Lower lobe of right lung (tissue), 2 donors: ENCODE measurements around the gene NES. TPM values are rescaled to one million over a fixed set of nuclear protein-coding genes. Genes with fewer than 3 reads are reported as not detected.
A peak's percentile ranks its signal among the peaks of the same experiment; 100 is the strongest.

Experiments
- ATAC-seq, 2 donors: fragments of 200-7000 bp; cut with Tn5 transposase; one replicate each; pipeline ENCODE4 v1.9.1; 2020 to 2022; ENCODE audit warnings: mild to moderate bottlenecking in 2 of 2, moderate library complexity in 2 of 2
- DNase-seq: peaks from one replicate; pipeline ENCODE4 v3.0.0-alpha.2; 2020
- H3K27ac ChIP-seq: fragments of 200-600 bp; one replicate; pipeline ENCODE4 v1.8.0; 2022
- H3K27me3 ChIP-seq: fragments of 200-600 bp; one replicate; pipeline ENCODE4 v1.8.0; 2022; ENCODE audit warnings: low read depth
- H3K36me3 ChIP-seq: fragments of 200-600 bp; one replicate; pipeline ENCODE4 v1.8.0; 2022; ENCODE audit warnings: mild to moderate bottlenecking
- H3K4me1 ChIP-seq: fragments of 200-600 bp; one replicate; pipeline ENCODE4 v1.8.0; 2022
- H3K4me3 ChIP-seq: fragments of 200-600 bp; one replicate; pipeline ENCODE4 v1.8.0; 2022; ENCODE audit warnings: mild to moderate bottlenecking
- H3K9me3 ChIP-seq: fragments of 200-600 bp; one replicate; pipeline ENCODE4 v1.8.0; 2022
- intact Hi-C: fragments of 100-400 bp; cut with DNase I; formaldehyde crosslinking; loops from one replicate; pipeline ENCODE4 v1.11.0; 2022
- total RNA-seq: library from RNA; stranded (reverse); fragmentation: NEBNext Ultra II Directional; extraction: Animal tissue kit (Norgen Biotek cat#: 25700); gene quantifications from one replicate; pipeline ENCODE4 v1.2.1, GENCODE V29; 2021
- TF ChIP-seq, protein P1 (sequence below): fragments of 200-600 bp; IDR thresholded peaks from one replicate; pipeline ENCODE4 v1.8.0; 2022; ENCODE audit warnings: antibody characterized with exemption, mild to moderate bottlenecking
- donor health status: DM: no; HTN: yes; CAD: no; lungs with severe emphysema.

Gene NES
- total RNA-seq, 1 donor from 2014 or later = 39.8 TPM

DNA sequence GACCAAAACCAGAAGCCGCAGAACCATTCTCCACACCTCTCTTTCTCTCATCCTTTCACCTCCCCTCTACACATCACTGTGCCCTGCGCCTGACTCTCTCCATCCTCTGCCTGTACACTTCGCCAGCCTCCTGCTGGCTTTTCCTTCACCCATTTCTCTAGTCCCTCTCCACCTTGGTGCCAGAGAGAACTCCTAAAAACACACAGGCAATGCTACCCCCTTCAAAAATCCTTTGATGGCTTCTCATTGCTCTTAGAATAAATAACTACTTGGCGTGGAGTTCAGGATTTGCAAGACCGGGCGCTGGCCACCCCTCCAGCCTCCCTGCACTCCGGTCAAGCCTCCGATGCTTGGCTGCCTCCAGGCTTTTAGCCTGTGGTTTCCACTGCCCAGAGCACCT is 19.5 kb upstream of the NES start:
- intact Hi-C loops = no loop called here
- peaks cover 20% of the 10 kb centered on the region for H3K27me3 ChIP-seq

DNA sequence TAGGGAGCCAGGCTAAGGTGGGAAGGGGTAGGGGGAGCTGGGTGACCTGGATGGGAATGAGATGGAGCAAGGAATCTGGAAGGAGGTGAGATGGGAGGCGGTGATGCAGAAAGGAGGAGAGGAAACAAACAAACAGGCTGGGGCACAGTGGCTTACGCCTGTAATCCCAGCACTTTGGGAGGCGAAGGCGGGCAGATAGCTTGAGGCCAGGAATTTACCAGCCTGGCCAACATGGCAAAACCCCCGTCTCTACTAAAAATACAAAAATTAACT is 17.4 kb upstream of the NES start:
- TF ChIP-seq, protein P1, sequence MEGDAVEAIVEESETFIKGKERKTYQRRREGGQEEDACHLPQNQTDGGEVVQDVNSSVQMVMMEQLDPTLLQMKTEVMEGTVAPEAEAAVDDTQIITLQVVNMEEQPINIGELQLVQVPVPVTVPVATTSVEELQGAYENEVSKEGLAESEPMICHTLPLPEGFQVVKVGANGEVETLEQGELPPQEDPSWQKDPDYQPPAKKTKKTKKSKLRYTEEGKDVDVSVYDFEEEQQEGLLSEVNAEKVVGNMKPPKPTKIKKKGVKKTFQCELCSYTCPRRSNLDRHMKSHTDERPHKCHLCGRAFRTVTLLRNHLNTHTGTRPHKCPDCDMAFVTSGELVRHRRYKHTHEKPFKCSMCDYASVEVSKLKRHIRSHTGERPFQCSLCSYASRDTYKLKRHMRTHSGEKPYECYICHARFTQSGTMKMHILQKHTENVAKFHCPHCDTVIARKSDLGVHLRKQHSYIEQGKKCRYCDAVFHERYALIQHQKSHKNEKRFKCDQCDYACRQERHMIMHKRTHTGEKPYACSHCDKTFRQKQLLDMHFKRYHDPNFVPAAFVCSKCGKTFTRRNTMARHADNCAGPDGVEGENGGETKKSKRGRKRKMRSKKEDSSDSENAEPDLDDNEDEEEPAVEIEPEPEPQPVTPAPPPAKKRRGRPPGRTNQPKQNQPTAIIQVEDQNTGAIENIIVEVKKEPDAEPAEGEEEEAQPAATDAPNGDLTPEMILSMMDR = no peak
- peaks cover 38% of the 10 kb centered on the region for H3K27me3 ChIP-seq
- no peak for DNase-seq
- H3K9me3 ChIP-seq = no peaks in the 10 kb centered on the region
- no peak overlapping the region for H3K4me3 ChIP-seq
- no peaks in the 10 kb centered on the region for H3K36me3 ChIP-seq
- intact Hi-C loops = no loop called here
- no peak for ATAC-seq
- no peak overlapping the region for H3K27ac ChIP-seq
- H3K4me1 ChIP-seq = peaks cover 17% of the 10 kb centered on the region

More for the DNA sequence above, 19.5 kb upstream of the NES start:
- DNase-seq (no peak), ATAC-seq (no peak)
- TF ChIP-seq, protein P1 = no peak
- Histone ChIP-seq H3K4me3 (no peak overlapping the region), H3K27ac (no peak overlapping the region), H3K9me3 (no peaks in the 10 kb centered on the region), H3K36me3 (no peaks in the 10 kb centered on the region), H3K4me1 (peaks cover 11% of the 10 kb centered on the region)

DNA sequence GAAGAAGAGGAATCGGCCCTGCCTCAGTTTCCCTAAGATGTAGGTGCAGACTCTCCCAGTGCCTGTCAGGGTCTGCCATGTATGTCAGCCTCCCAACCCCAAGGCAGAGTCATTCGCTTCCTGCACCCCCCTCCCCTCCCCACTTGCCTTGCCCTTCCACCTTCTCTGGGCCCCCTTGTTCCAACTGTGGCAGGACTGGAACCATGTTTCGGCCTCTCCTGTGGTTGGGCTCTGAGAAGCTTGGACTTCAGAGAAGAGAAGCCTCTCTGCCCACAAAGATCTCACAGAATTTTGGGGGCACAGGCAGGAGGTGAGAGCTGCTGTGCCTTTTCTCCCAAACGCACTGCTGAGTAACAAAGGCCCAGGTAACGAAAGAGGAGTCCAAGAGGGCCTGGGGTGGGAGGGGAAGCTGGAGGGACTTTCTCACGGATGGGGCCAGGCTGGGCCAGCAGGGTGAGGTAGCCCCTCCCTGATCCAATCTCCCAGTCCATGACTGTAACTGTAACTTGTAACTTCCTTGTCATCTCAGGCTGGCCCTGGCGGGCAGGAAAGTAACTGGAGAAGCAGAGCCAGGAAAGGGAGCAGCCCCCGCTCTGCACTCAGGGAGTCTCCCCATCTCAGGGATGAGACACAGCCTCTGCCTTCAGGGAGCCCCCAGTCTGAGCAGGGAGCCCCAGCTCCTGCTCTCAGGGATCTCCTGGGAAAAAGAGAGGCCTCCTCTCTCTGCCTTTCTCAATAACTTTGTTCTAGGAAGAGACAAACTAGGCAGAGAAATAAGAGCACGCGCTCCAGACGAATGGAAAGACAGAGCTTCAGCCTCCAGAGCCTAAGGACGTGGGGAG is 16.9 kb upstream of the NES start:
- H3K27me3 ChIP-seq = peaks cover 39% of the 10 kb centered on the region
- H3K4me3 ChIP-seq = no peak overlapping the region
- H3K9me3 ChIP-seq = no peaks in the 10 kb centered on the region
- TF ChIP-seq, protein P1 = no peak
- H3K36me3 ChIP-seq = no peaks in the 10 kb centered on the region
- ATAC-seq (no peak), DNase-seq (no peak)
- intact Hi-C loops = no loop called here
- no peak overlapping the region for H3K27ac ChIP-seq
- peaks cover 22% of the 10 kb centered on the region for H3K4me1 ChIP-seq

DNA sequence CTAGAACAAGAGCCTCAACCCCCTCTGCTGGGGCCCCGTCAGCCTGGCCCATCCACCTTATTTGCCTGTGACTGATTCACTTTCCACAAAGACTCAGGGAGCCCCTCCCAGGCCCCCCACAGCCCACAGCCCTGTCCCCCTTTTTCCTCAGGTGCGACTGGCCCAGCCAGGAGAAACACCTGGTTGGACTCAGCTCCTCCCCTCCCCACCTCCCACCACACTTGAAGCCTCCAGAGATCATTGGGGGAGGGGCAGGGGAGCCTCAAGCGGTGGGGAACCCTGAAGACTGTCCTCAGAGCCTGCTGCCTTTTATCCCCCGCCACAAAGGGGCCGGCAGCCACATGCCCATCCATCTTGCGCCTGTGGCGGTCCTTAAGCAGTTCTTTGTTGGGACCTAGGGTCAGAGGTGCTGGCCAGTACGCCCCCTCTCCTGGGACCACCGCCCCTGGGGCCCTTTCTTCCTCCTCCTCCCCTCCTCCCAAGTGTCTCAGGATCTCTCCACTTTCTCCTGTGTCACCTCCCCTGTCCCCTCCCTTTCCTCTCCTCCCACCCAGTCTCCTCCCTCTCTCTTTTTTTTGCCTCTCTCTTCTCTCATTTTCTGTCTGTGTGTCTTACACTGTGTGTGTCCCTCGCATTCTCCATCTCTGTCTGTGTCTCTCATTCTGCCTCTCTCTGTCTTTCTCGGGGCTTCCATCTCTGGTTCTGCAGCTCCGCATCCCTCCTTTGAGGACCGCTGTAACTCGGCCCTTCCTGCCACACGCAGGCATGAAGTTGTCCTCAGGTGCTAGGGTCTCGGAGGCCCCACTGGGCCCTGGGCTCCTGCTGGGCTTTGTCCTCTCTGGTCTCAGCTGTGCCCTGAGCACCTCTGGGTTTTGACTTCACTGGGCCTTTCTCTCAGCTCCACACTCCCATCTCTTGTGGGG is 16.0 kb upstream of the NES start:
- Histone ChIP-seq H3K36me3 (no peaks in the 10 kb centered on the region), H3K27me3 (peaks cover 47% of the 10 kb centered on the region), H3K4me3 (no peak overlapping the region), H3K27ac (no peak overlapping the region), H3K4me1 (peaks cover 23% of the 10 kb centered on the region), H3K9me3 (no peaks in the 10 kb centered on the region)
- intact Hi-C loops = no loop called here
- DNase-seq = peak; percentile 61
- TF ChIP-seq, protein P1 = no peak
- peak; percentile 52 to 72 for ATAC-seq

DNA sequence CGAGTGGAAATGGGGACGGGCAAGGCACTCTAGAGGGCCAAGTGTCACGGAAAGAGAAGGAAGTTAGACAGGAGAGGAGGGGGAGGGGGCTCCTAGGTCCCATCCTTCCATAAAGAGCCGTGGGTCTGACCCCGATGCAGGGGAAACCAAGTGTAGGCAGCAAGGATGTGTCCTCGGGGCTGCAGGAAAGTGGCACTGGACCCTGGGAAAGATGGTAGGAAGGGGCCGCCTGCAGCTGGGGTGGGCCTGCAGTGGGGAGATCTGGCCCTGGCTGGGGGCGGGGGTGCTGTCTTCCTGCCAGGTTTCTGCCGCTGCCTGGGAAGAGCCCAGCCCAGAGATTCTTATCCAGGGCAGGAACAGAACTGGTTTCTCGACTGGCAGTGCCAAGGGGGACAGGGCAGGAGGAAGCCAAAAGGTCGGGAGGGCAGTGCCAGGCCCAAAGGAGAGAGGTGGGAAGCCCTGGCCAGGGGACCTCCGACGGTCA is 15.3 kb upstream of the NES start:
- ATAC-seq = peak; percentile 27 to 34
- Histone ChIP-seq H3K36me3 (no peaks in the 10 kb centered on the region), H3K27me3 (peaks cover 50% of the 10 kb centered on the region), H3K27ac (no peak overlapping the region), H3K4me1 (peaks cover 23% of the 10 kb centered on the region), H3K9me3 (no peaks in the 10 kb centered on the region), H3K4me3 (no peak overlapping the region)
- DNase-seq = no peak
- intact Hi-C loops = no loop called here
- TF ChIP-seq, protein P1 = no peak
